ENCODE results near the gene SIRPD. TPM values are rescaled to one million over a fixed set of nuclear protein-coding genes. Genes with fewer than 3 reads are reported as not detected.
"Not testable (repeated sequence)": the region's sequence is repeated elsewhere in the genome, so short reads cannot be mapped to it uniquely, and the experiment has no call there.

SIRPD gene
- polyA plus RNA-seq, 1 donor from 2014 or later, result not detected

DNA sequence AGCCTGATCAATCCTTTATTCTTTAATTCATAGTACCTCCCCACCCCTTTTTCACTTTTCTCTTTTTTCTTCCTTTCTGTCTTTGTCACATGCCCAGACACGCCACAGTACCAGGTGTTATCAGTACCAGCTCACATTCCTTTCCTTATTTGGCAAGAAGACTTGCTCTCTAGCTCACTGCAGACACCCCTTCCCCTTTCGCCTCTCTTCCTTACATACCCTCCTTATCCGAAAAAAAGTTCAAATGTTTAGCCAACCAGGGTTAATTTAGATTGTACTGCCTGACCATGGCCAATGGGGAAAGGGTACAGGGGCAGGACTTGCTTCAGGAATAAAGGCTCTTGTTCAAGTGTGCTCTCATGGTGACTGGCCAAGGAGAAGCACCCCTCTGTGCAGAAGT is 57.0 kb downstream of the SIRPD start:
- H3K27ac ChIP-seq (ENCODE audit: low read length), result no peak overlapping the region
- no peak overlapping the region for H3K9ac ChIP-seq (ENCODE audit: low read length)
- H2AFZ ChIP-seq (ENCODE audit: low read depth, low read length), result no peak overlapping the region
- H3K79me2 ChIP-seq (replicated peaks; ENCODE audit: insufficient read depth, low read length), result no peaks in the 10 kb centered on the region
- no peaks in the 10 kb centered on the region for H3K36me3 ChIP-seq (ENCODE audit: insufficient read depth, low read length)
- no peaks in the 10 kb centered on the region for H3F3A ChIP-seq (ENCODE audit: insufficient read depth, low read length, poor library complexity, severe bottlenecking)
- TF ChIP-seq TAF1 (IDR thresholded peaks at IDR 0.05; ENCODE audit: low read depth) (no peak), EP300 (conservative IDR thresholded peaks at IDR 0.05; ENCODE audit: poor library complexity, severe bottlenecking) (no peak), RAD21 (conservative IDR thresholded peaks at IDR 0.05) (no peak), EZH2 (IDR thresholded peaks at IDR 0.05; ENCODE audit: borderline replicate concordance, insufficient read depth, low read length, poor library complexity, severe bottlenecking) (no peak), MXI1 (conservative IDR thresholded peaks at IDR 0.05; ENCODE audit: poor library complexity, severe bottlenecking) (no peak), POLR2AphosphoS5 (IDR thresholded peaks at IDR 0.05) (no peak), SMC3 (conservative IDR thresholded peaks at IDR 0.05; ENCODE audit: poor library complexity) (no peak)
- TF ChIP-seq, protein P1, sequence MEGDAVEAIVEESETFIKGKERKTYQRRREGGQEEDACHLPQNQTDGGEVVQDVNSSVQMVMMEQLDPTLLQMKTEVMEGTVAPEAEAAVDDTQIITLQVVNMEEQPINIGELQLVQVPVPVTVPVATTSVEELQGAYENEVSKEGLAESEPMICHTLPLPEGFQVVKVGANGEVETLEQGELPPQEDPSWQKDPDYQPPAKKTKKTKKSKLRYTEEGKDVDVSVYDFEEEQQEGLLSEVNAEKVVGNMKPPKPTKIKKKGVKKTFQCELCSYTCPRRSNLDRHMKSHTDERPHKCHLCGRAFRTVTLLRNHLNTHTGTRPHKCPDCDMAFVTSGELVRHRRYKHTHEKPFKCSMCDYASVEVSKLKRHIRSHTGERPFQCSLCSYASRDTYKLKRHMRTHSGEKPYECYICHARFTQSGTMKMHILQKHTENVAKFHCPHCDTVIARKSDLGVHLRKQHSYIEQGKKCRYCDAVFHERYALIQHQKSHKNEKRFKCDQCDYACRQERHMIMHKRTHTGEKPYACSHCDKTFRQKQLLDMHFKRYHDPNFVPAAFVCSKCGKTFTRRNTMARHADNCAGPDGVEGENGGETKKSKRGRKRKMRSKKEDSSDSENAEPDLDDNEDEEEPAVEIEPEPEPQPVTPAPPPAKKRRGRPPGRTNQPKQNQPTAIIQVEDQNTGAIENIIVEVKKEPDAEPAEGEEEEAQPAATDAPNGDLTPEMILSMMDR (IDR thresholded peaks at IDR 0.05; ENCODE audit: poor library complexity, severe bottlenecking), result no peak
- TF ChIP-seq, protein P2, sequence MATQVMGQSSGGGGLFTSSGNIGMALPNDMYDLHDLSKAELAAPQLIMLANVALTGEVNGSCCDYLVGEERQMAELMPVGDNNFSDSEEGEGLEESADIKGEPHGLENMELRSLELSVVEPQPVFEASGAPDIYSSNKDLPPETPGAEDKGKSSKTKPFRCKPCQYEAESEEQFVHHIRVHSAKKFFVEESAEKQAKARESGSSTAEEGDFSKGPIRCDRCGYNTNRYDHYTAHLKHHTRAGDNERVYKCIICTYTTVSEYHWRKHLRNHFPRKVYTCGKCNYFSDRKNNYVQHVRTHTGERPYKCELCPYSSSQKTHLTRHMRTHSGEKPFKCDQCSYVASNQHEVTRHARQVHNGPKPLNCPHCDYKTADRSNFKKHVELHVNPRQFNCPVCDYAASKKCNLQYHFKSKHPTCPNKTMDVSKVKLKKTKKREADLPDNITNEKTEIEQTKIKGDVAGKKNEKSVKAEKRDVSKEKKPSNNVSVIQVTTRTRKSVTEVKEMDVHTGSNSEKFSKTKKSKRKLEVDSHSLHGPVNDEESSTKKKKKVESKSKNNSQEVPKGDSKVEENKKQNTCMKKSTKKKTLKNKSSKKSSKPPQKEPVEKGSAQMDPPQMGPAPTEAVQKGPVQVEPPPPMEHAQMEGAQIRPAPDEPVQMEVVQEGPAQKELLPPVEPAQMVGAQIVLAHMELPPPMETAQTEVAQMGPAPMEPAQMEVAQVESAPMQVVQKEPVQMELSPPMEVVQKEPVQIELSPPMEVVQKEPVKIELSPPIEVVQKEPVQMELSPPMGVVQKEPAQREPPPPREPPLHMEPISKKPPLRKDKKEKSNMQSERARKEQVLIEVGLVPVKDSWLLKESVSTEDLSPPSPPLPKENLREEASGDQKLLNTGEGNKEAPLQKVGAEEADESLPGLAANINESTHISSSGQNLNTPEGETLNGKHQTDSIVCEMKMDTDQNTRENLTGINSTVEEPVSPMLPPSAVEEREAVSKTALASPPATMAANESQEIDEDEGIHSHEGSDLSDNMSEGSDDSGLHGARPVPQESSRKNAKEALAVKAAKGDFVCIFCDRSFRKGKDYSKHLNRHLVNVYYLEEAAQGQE (IDR thresholded peaks at IDR 0.05; ENCODE audit: borderline replicate concordance), result no peak
- no peaks in the 10 kb centered on the region for H3K9me2 ChIP-seq (ENCODE audit: insufficient read depth, low read length)
- no peaks in the 10 kb centered on the region for H3K9me3 ChIP-seq (ENCODE audit: low read length)
- no peak overlapping the region for H3K4me2 ChIP-seq (ENCODE audit: low read length)
- H3K4me3 ChIP-seq (ENCODE audit: low read length), result no peak overlapping the region
- no peaks in the 10 kb centered on the region for H4K20me1 ChIP-seq (ENCODE audit: insufficient read depth)
- no peaks in the 10 kb centered on the region for H3K27me3 ChIP-seq (ENCODE audit: insufficient read depth, low read depth, low read length)

DNA sequence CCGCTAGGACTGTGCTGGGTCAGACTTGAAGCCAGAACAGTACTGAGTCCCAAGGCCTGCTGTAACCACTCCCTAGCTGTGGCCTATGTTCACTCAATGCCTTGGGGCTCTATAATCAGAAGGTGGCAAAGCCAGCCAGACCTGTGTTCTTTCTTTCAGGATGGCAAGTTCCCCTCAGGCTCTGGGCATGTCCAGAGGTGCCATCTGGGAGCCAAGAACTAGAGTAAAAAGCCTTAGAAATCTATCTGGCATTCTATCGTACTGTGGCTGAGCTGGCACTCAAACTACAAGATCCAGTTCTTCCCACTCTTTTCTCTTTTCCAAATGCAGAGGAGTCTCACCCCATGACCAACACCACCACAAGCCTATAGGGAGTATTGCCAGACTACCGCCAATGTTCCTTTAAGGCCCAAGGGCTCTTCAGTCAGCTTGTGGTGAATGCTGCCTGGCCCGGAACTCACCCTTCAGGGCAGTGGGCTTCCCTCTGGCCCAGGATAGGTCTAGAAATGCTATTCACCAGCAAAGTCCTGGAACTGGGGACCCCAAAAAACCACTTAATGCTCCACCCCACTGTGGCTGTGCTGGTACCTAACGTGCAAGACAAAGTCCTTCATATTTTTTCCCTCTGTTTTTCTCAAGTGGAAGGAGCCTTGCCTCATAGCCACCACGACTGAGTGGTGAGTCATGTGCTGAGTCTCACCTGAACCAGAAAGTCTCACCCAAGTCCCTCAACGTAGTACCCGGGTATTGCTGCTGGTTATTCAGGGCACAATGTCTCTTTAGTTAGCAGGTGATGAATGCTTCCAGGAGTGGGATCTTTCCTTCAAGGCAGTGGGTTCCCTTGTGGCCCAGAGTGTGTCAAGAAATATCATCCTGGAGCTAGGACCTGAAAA is 57.7 kb downstream of the SIRPD start:
- H3K27me3 ChIP-seq (ENCODE audit: insufficient read depth, low read depth, low read length), result no peaks in the 10 kb centered on the region
- no peak overlapping the region for H3K27ac ChIP-seq (ENCODE audit: low read length)
- H3K9ac ChIP-seq (ENCODE audit: low read length), result no peak overlapping the region
- H3K4me3 ChIP-seq (ENCODE audit: low read length), result no peak overlapping the region
- no peak overlapping the region for H2AFZ ChIP-seq (ENCODE audit: low read depth, low read length)
- TF ChIP-seq TAF1 (IDR thresholded peaks at IDR 0.05; ENCODE audit: low read depth) (no peak), EP300 (conservative IDR thresholded peaks at IDR 0.05; ENCODE audit: poor library complexity, severe bottlenecking) (no peak), EZH2 (IDR thresholded peaks at IDR 0.05; ENCODE audit: borderline replicate concordance, insufficient read depth, low read length, poor library complexity, severe bottlenecking) (no peak), RAD21 (conservative IDR thresholded peaks at IDR 0.05) (no peak), SMC3 (conservative IDR thresholded peaks at IDR 0.05; ENCODE audit: poor library complexity) (no peak), MXI1 (conservative IDR thresholded peaks at IDR 0.05; ENCODE audit: poor library complexity, severe bottlenecking) (no peak), POLR2AphosphoS5 (IDR thresholded peaks at IDR 0.05) (no peak)
- TF ChIP-seq, protein P2 (IDR thresholded peaks at IDR 0.05; ENCODE audit: borderline replicate concordance), result no peak
- TF ChIP-seq, protein P1 (IDR thresholded peaks at IDR 0.05; ENCODE audit: poor library complexity, severe bottlenecking), result no peak
- H3K36me3 ChIP-seq (ENCODE audit: insufficient read depth, low read length), result no peaks in the 10 kb centered on the region
- H3K4me2 ChIP-seq (ENCODE audit: low read length), result no peak overlapping the region
- H4K20me1 ChIP-seq (ENCODE audit: insufficient read depth), result no peaks in the 10 kb centered on the region
- no peaks in the 10 kb centered on the region for H3K9me3 ChIP-seq (ENCODE audit: low read length)
- H3K9me2 ChIP-seq (ENCODE audit: insufficient read depth, low read length), result no peaks in the 10 kb centered on the region
- H3F3A ChIP-seq (ENCODE audit: insufficient read depth, low read length, poor library complexity, severe bottlenecking), result no peaks in the 10 kb centered on the region
- no peaks in the 10 kb centered on the region for H3K79me2 ChIP-seq (replicated peaks; ENCODE audit: insufficient read depth, low read length)

- H3K9me2 ChIP-seq (ENCODE audit: insufficient read depth, low read length); H4K20me1 ChIP-seq (ENCODE audit: insufficient read depth); H3K27me3 ChIP-seq (ENCODE audit: insufficient read depth, low read depth, low read length); H3K9ac ChIP-seq (ENCODE audit: low read length); H3K4me2 ChIP-seq (ENCODE audit: low read length); H3F3A ChIP-seq (ENCODE audit: insufficient read depth, low read length, poor library complexity, severe bottlenecking); H3K4me3 ChIP-seq (ENCODE audit: low read length); H2AFZ ChIP-seq (ENCODE audit: low read depth, low read length); H3K27ac ChIP-seq (ENCODE audit: low read length); H3K79me2 ChIP-seq (replicated peaks; ENCODE audit: insufficient read depth, low read length); H3K9me3 ChIP-seq (ENCODE audit: low read length); H3K36me3 ChIP-seq (ENCODE audit: insufficient read depth, low read length): not testable (repeated sequence)
These were observed 60.1 kb downstream of the SIRPD start for GRCh38 chr20:1497371-1497770.

Data from neural cell (in vitro differentiated cells).